Measurements from ENCODE around the gene BSCL2. TPM values are rescaled to one million over a fixed set of nuclear protein-coding genes. Genes with fewer than 3 reads are reported as not detected.

Gene BSCL2
- total RNA-seq, 3 donors from 2014 or later: 40.2 to 58.4 (median 54.1) TPM

DNA sequence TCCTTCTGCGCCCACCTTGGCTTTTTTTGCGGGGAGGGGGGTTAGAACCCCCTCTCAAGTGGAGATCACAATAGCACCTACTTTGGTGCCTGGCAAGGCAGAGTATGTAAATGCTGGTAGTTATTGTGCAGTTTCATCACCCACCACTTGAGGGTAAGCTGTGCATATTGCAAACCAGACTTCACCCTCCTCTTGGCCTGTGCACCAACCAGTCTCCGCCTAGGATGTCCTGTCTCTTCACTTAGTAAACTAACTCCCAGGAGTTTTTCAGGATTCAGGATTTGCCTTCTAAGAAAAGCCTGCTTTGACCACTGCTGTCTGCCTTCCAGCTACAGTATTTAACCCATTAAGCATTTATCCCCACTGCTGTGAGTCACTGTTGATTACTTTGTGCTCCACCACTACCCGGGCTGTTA lies 26.4 kb downstream of the BSCL2 start:
- H3K27me3 ChIP-seq: no peaks in the 10 kb centered on the region
- TF ChIP-seq POLR2AphosphoS5 (IDR thresholded peaks at IDR 0.05): no peak
- TF ChIP-seq, protein P1, sequence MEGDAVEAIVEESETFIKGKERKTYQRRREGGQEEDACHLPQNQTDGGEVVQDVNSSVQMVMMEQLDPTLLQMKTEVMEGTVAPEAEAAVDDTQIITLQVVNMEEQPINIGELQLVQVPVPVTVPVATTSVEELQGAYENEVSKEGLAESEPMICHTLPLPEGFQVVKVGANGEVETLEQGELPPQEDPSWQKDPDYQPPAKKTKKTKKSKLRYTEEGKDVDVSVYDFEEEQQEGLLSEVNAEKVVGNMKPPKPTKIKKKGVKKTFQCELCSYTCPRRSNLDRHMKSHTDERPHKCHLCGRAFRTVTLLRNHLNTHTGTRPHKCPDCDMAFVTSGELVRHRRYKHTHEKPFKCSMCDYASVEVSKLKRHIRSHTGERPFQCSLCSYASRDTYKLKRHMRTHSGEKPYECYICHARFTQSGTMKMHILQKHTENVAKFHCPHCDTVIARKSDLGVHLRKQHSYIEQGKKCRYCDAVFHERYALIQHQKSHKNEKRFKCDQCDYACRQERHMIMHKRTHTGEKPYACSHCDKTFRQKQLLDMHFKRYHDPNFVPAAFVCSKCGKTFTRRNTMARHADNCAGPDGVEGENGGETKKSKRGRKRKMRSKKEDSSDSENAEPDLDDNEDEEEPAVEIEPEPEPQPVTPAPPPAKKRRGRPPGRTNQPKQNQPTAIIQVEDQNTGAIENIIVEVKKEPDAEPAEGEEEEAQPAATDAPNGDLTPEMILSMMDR (IDR thresholded peaks at IDR 0.05): peak; percentile 38 to 63 (median 57)
- no peaks in the 10 kb centered on the region for H3K36me3 ChIP-seq
- H3K27ac ChIP-seq: peak overlapping the region; percentile 25 to 62
- intact Hi-C loops (cut with DNase I; ENCODE audit: low total_unique reads): no loop called here
- no peak overlapping the region for H3K4me3 ChIP-seq
- no peaks in the 10 kb centered on the region for H3K9me3 ChIP-seq
- H3K4me1 ChIP-seq: peaks cover 3 to 8% of the 10 kb centered on the region in 2 donors
- DNase-seq (ENCODE audit: low spot score in 2 of 2): no peak

GRCh38 chr11:62678770-62679696 lies 28.2 kb downstream of the BSCL2 start, which contains the start of gene UBXN1:
Gene UBXN1 (minus strand): TSS chr11:62679073. CDS start chr11:62678923, 150 bp downstream.
- intact Hi-C loops (cut with DNase I; ENCODE audit: low total_unique reads): loop anchor here (5.0 kb wide), 1 partner anchor 862 kb away; the partner anchor contains the start of gene FADS1
- peak within 1 kb of the TSS; percentile 85 to 98 (median 98) for H3K4me3 ChIP-seq
- peak within 1 kb of the TSS; percentile 92 to 93 for H3K27ac ChIP-seq
- DNase-seq (ENCODE audit: low spot score in 2 of 2): peak; percentile 86
- H3K27me3 ChIP-seq: no peaks in the 10 kb centered on the region
- H3K36me3 ChIP-seq: no peaks in the 10 kb centered on the region
- no peaks in the 10 kb centered on the region for H3K9me3 ChIP-seq
- TF ChIP-seq POLR2A (IDR thresholded peaks at IDR 0.05): peak; percentile 48
- TF ChIP-seq, protein P1 (IDR thresholded peaks at IDR 0.05): no peak
- TF ChIP-seq POLR2AphosphoS5 (IDR thresholded peaks at IDR 0.05): peak; percentile 93 to 96 (median 95)
- peaks cover 3 to 8% of the 10 kb centered on the region in 2 donors for H3K4me1 ChIP-seq

GRCh38 chr11:62678433-62678769 lies 28.8 kb downstream of the BSCL2 start:
- H3K4me3 ChIP-seq: peak overlapping the region; percentile 85 to 98 (median 98)
- H3K27me3 ChIP-seq: no peaks in the 10 kb centered on the region
- DNase-seq (ENCODE audit: low spot score in 2 of 2): no peak
- intact Hi-C loops (cut with DNase I; ENCODE audit: low total_unique reads): loop anchor here (5.0 kb wide), 1 partner anchor 861 kb away; the partner anchor contains the start of gene FADS1
- no peak for TF ChIP-seq POLR2AphosphoS5 (IDR thresholded peaks at IDR 0.05)
- TF ChIP-seq POLR2A (IDR thresholded peaks at IDR 0.05): no peak
- TF ChIP-seq, protein P1 (IDR thresholded peaks at IDR 0.05): no peak
- H3K36me3 ChIP-seq: no peaks in the 10 kb centered on the region
- H3K27ac ChIP-seq: peak overlapping the region; percentile 92 to 93
- no peaks in the 10 kb centered on the region for H3K9me3 ChIP-seq
- peaks cover 3 to 8% of the 10 kb centered on the region in 2 donors for H3K4me1 ChIP-seq

DNA sequence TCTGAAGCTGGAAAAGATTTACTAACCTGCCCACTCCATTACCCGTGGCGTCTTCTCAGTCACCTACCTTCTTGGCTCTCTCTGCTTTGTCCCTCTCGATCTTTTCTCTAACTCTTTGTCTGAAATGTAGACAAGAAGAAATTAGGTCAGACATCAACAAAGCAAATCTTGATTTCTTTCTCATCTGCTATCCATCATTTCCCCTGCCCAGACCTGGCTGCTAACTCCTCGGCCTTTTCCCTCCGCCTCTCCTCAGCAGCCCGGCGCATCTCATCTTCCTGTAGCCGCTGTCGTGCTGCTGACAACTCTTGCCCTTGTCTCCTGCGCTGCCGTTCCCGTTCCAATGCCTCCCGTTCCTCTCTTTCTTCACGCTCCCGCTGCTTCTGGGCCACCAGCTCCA lies 29.5 kb downstream of the BSCL2 start:
- Histone ChIP-seq H3K4me3 (peak overlapping the region; percentile 85 to 98 (median 98)), H3K9me3 (no peaks in the 10 kb centered on the region), H3K4me1 (peaks cover 3 to 11% of the 10 kb centered on the region in 2 donors), H3K27ac (peak overlapping the region in 1 of 2 donors; percentile 7), H3K27me3 (no peaks in the 10 kb centered on the region), H3K36me3 (no peaks in the 10 kb centered on the region)
- TF ChIP-seq POLR2A (IDR thresholded peaks at IDR 0.05): no peak
- TF ChIP-seq, protein P1 (IDR thresholded peaks at IDR 0.05): no peak
- TF ChIP-seq POLR2AphosphoS5 (IDR thresholded peaks at IDR 0.05): no peak
- no peak for DNase-seq (ENCODE audit: low spot score in 2 of 2)
- intact Hi-C loops (cut with DNase I; ENCODE audit: low total_unique reads): loop anchor here (5.0 kb wide), 1 partner anchor 860 kb away; the partner anchor contains the start of gene FADS1

GRCh38 chr11:62677156-62677555 lies 30.1 kb downstream of the BSCL2 start:
- no peak for TF ChIP-seq POLR2AphosphoS5 (IDR thresholded peaks at IDR 0.05)
- no peak for TF ChIP-seq POLR2A (IDR thresholded peaks at IDR 0.05)
- TF ChIP-seq, protein P1 (IDR thresholded peaks at IDR 0.05): no peak
- H3K9me3 ChIP-seq: no peaks in the 10 kb centered on the region
- peak overlapping the region in 1 of 2 donors; percentile 7 for H3K27ac ChIP-seq
- H3K36me3 ChIP-seq: no peaks in the 10 kb centered on the region
- peaks cover 3 to 13% of the 10 kb centered on the region in 2 donors for H3K4me1 ChIP-seq
- intact Hi-C loops (cut with DNase I; ENCODE audit: low total_unique reads): loop anchor here (5.0 kb wide), 1 partner anchor 860 kb away; the partner anchor contains the start of gene FADS1
- no peak overlapping the region for H3K4me3 ChIP-seq
- DNase-seq (ENCODE audit: low spot score in 2 of 2): no peak
- no peaks in the 10 kb centered on the region for H3K27me3 ChIP-seq

All from breast epithelium (tissue), 4 donors.